IPS DF 6.9 (cell line): ENCODE results near the gene NFKB1.
"Not testable (repeated sequence)": the region's sequence is repeated elsewhere in the genome, so short reads cannot be mapped to it uniquely, and the experiment has no call there.

ENCODE experiments used
- DNase-seq: peaks from one replicate; pipeline ENCODE4 v3.0.0-alpha.2; 2013; ENCODE audit warnings: low read depth, low spot score
- H3K27ac ChIP-seq: one replicate; pipeline ENCODE4 v1.5.1; 2013; ENCODE audit warnings: low read length, control low read depth
- H3K27me3 ChIP-seq: 2 replicates; pipeline ENCODE4 v1.6.1; 2013; ENCODE audit warnings: mild to moderate bottlenecking, low read length; ENCODE audit not compliant: control insufficient read depth, insufficient read depth
- H3K36me3 ChIP-seq: 2 replicates; pipeline ENCODE4 v1.6.1; 2013; ENCODE audit warnings: low read length; ENCODE audit not compliant: control insufficient read depth, insufficient read depth
- H3K4me1 ChIP-seq: 2 replicates; pipeline ENCODE4 v1.6.1; 2013; ENCODE audit warnings: low read length; ENCODE audit not compliant: control insufficient read depth, insufficient read depth
- H3K4me3 ChIP-seq: 2 replicates; pipeline ENCODE4 v1.5.1; 2013; ENCODE audit warnings: mild to moderate bottlenecking, low read length
- H3K9me3 ChIP-seq: 2 replicates; pipeline ENCODE4 v1.6.1; 2013; ENCODE audit warnings: low read length, inconsistent platforms; ENCODE audit not compliant: control insufficient read depth, insufficient read depth
- WGBS: extraction: QIAGEN DNeasy Blood & Tissue Kit; methylation state at CpG from one replicate; pipeline ENCODE4 v1.1.7; 2013; ENCODE audit warnings: mixed read lengths, missing lambda C conversion rate; ENCODE audit not compliant: insufficient read length, insufficient coverage; 5-methylcytosine and 5-hydroxymethylcytosine counted together

Gene NFKB1

GRCh38 chr4:102474736-102475504, 26.2 kb upstream of the NFKB1 start:
- WGBS = no CpG with 5 or more reads among the region's 5 CpGs
- H3K4me3 ChIP-seq = no peak overlapping the region
- no peaks in the 10 kb centered on the region for H3K4me1 ChIP-seq
- no peaks in the 10 kb centered on the region for H3K9me3 ChIP-seq
- no peaks in the 10 kb centered on the region for H3K27me3 ChIP-seq
- DNase-seq = no peak
- H3K36me3 ChIP-seq = no peaks in the 10 kb centered on the region
- H3K27ac ChIP-seq = no peak overlapping the region

GRCh38 chr4:102477657-102478056, 23.5 kb upstream of the NFKB1 start:
- Histone ChIP-seq H3K27ac (no peak overlapping the region), H3K9me3 (no peaks in the 10 kb centered on the region)
- WGBS = no CpG with 5 or more reads among the region's 3 CpGs

GRCh38 chr4:102478186-102478585, 23.0 kb upstream of the NFKB1 start:
- Histone ChIP-seq H3K36me3 (no peaks in the 10 kb centered on the region), H3K4me3 (no peak overlapping the region), H3K9me3 (no peaks in the 10 kb centered on the region), H3K27ac (no peak overlapping the region), H3K27me3 (no peaks in the 10 kb centered on the region), H3K4me1 (no peaks in the 10 kb centered on the region)
- no peak for DNase-seq
- no CpG with 5 or more reads among the region's 7 CpGs for WGBS

More at GRCh38 chr4:102477657-102478056, 23.5 kb upstream of the NFKB1 start:
- Histone ChIP-seq H3K27me3 (no peaks in the 10 kb centered on the region), H3K4me1 (no peaks in the 10 kb centered on the region), H3K36me3 (no peaks in the 10 kb centered on the region), H3K4me3 (no peak overlapping the region)
- DNase-seq = no peak

GRCh38 chr4:102479832-102480231, 21.3 kb upstream of the NFKB1 start:
- not testable (repeated sequence) for H3K36me3 ChIP-seq, H3K27me3 ChIP-seq, H3K27ac ChIP-seq, DNase-seq, H3K4me3 ChIP-seq, H3K9me3 ChIP-seq, H3K4me1 ChIP-seq
- WGBS = no CpG with 5 or more reads among the region's 2 CpGs

- no peaks in the 10 kb centered on the region for H3K36me3 ChIP-seq
- no peaks in the 10 kb centered on the region for H3K9me3 ChIP-seq
- no peak overlapping the region for H3K4me3 ChIP-seq
- no peaks in the 10 kb centered on the region for H3K27me3 ChIP-seq
- no peaks in the 10 kb centered on the region for H3K4me1 ChIP-seq
- whole genome bisulfite sequencing = no CpG with 5 or more reads among the region's 17 CpGs
- H3K27ac ChIP-seq = no peak overlapping the region
- DNase-seq = no peak
Measured at GRCh38 chr4:102483120-102483519, 18.0 kb upstream of the NFKB1 start.

GRCh38 chr4:102483990-102484692, 17.0 kb upstream of the NFKB1 start:
- not testable (repeated sequence) for H3K27me3 ChIP-seq, DNase-seq, H3K27ac ChIP-seq, H3K9me3 ChIP-seq, H3K4me1 ChIP-seq, H3K36me3 ChIP-seq, H3K4me3 ChIP-seq
- WGBS = no CpG with 5 or more reads among the region's 19 CpGs

GRCh38 chr4:102492531-102493241, 8.5 kb upstream of the NFKB1 start:
- H3K36me3 ChIP-seq = no peaks in the 10 kb centered on the region
- H3K9me3 ChIP-seq = no peaks in the 10 kb centered on the region
- H3K27me3 ChIP-seq = no peaks in the 10 kb centered on the region
- H3K27ac ChIP-seq = no peak overlapping the region
- no CpG with 5 or more reads among the region's 2 CpGs for WGBS
- H3K4me3 ChIP-seq = no peak overlapping the region
- no peak for DNase-seq
- H3K4me1 ChIP-seq = no peaks in the 10 kb centered on the region

GRCh38 chr4:102493257-102493656, 7.9 kb upstream of the NFKB1 start:
- Histone ChIP-seq H3K4me3 (no peak overlapping the region), H3K4me1 (no peaks in the 10 kb centered on the region), H3K9me3 (no peaks in the 10 kb centered on the region), H3K27me3 (no peaks in the 10 kb centered on the region), H3K27ac (no peak overlapping the region), H3K36me3 (no peaks in the 10 kb centered on the region)
- DNase-seq = no peak
- no CpG with 5 or more reads among the region's 1 CpG for WGBS

GRCh38 chr4:102493794-102494193, 7.4 kb upstream of the NFKB1 start:
- WGBS = no CpG with 5 or more reads among the region's 1 CpG
- Histone ChIP-seq H3K9me3 (no peaks in the 10 kb centered on the region), H3K36me3 (no peaks in the 10 kb centered on the region), H3K27me3 (no peaks in the 10 kb centered on the region), H3K4me1 (no peaks in the 10 kb centered on the region), H3K4me3 (no peak overlapping the region), H3K27ac (no peak overlapping the region)
- DNase-seq = no peak

- Histone ChIP-seq H3K9me3 (no peaks in the 10 kb centered on the region), H3K36me3 (no peaks in the 10 kb centered on the region), H3K27ac (no peak overlapping the region), H3K4me3 (no peak overlapping the region), H3K27me3 (no peaks in the 10 kb centered on the region), H3K4me1 (no peaks in the 10 kb centered on the region)
- DNase-seq = no peak
- WGBS = no CpG with 5 or more reads among the region's 1 CpG
Measured at GRCh38 chr4:102494603-102495002, 6.6 kb upstream of the NFKB1 start.
